Vagina (tissue), 2 donors: ENCODE data around the gene GRIK2.

Experiments
- CTCF ChIP-seq, 3 experiments: fragments of 450-650 bp in 2 of 3; fragments of 200-600 bp in 1 of 3; sonication (generic) in 1 of 3; IDR thresholded peaks; one replicate each; pipeline ENCODE4 v1.5.1; 2017 to 2019; ENCODE audit warnings: antibody characterized with exemption in 3 of 3, mild to moderate bottlenecking in 2 of 3, moderate library complexity in 2 of 3
- POLR2A ChIP-seq, 2 donors: fragments of 450-650 bp; IDR thresholded peaks; one replicate each; pipeline ENCODE4 v1.6.1; 2017; ENCODE audit warnings: antibody characterized with exemption in 2 of 2, mild to moderate bottlenecking in 2 of 2, moderate library complexity in 2 of 2
- POLR2AphosphoS5 ChIP-seq, 2 donors: sonication (generic); formaldehyde crosslinking; IDR thresholded peaks; one replicate each; pipeline ENCODE4 v1.9.0; 2017; ENCODE audit warnings: antibody characterized with exemption in 2 of 2, mild to moderate bottlenecking in 2 of 2, low read depth in 1 of 2; ENCODE audit not compliant: insufficient read depth in 1 of 2

DNA sequence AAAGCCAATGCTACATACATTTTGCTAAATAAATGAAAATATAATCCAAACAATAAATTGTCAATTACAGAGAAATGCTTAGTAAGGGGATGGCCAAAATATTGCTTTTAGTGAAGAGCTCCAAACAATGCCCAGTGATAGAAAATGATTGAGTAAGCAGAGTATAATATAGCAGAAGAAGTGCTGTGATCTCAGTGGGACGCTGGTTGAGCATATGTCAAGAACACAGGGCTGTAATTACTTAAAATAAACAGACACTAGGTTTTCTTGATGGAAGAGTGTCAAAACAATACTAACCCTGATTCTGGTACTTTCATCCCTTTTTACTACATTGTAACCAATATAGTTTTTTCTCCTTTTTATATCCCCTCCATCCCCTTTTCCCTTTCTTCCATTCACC is 150.3 kb downstream of the GRIK2 start:
- TF ChIP-seq CTCF (IDR thresholded peaks at IDR 0.05) (no peak), POLR2AphosphoS5 (IDR thresholded peaks at IDR 0.05; ENCODE audit: insufficient read depth in 1 of 2, low read depth in 1 of 2) (no peak), POLR2A (IDR thresholded peaks at IDR 0.05) (no peak)
